Uterus (tissue), 4 donors: ENCODE measurements around the gene ERC2. TPM values are rescaled to one million over a fixed set of nuclear protein-coding genes. Genes with fewer than 3 reads are reported as not detected.
A peak's percentile ranks its signal among the peaks of the same experiment; 100 is the strongest.

Source experiments
- DNase-seq, 2 donors: peaks; one replicate each; pipeline ENCODE4 v3.0.0-alpha.2; 2019 to 2020
- H3K27ac ChIP-seq, 2 donors: fragments of 200-600 bp; sonication (generic); 1 replicate in 1 of 2; 2 replicates in 1 of 2; pipeline ENCODE4 v1.5.1; 2016 to 2018
- H3K27me3 ChIP-seq, 2 donors: fragments of 200-600 bp; sonication (generic); one replicate each; pipeline ENCODE4 v1.5.1; 2018 to 2019; ENCODE audit warnings: control low read depth in 1 of 2
- H3K36me3 ChIP-seq, 2 donors: fragments of 200-600 bp; sonication (generic); one replicate each; pipeline ENCODE4 v1.5.1; 2019; ENCODE audit warnings: control low read depth in 1 of 2
- H3K4me1 ChIP-seq, 2 donors: fragments of 200-600 bp; sonication (generic); one replicate each; pipeline ENCODE4 v1.5.1; 2018 to 2019; ENCODE audit warnings: control low read depth in 1 of 2
- H3K4me3 ChIP-seq, 2 donors: fragments of 200-600 bp; sonication (generic); 1 replicate in 1 of 2; 2 replicates in 1 of 2; pipeline ENCODE4 v1.5.1; 2018 to 2019; ENCODE audit warnings: mild to moderate bottlenecking in 1 of 2
- H3K9me3 ChIP-seq, 2 donors: fragments of 200-600 bp; sonication (generic); one replicate each; pipeline ENCODE4 v1.5.1; 2019; ENCODE audit warnings: control low read depth in 1 of 2
- POLR2A ChIP-seq, 2 donors: fragments of 450-650 bp; IDR thresholded peaks; one replicate each; pipeline ENCODE4 v1.6.1; 2016; ENCODE audit warnings: antibody characterized with exemption in 2 of 2, mild to moderate bottlenecking in 1 of 2, moderate library complexity in 1 of 2
- intact Hi-C: fragments of 100-400 bp; cut with DNase I; formaldehyde crosslinking; loops from one replicate; pipeline ENCODE4 v1.15.1; 2023; ENCODE audit warnings: low total_unique reads
- total RNA-seq, 4 donors: library from RNA; depleted of rRNA in 3 of 4; stranded (reverse); fragments of >200 nt in 3 of 4; gene quantifications; one replicate each; pipeline versions ENCODE4 v1.1.0 to v1.2.4, GENCODE V29; 2014 to 2023
- TF ChIP-seq, protein P1 (sequence below), 4 experiments: fragments of 200-600 bp in 2 of 4; fragments of 450-650 bp in 2 of 4; sonication (generic) in 2 of 4; IDR thresholded peaks; one replicate each; pipeline ENCODE4 v1.5.1; 2016 to 2019; ENCODE audit warnings: antibody characterized with exemption in 4 of 4, mild to moderate bottlenecking in 2 of 4, moderate library complexity in 1 of 4
- donor health status: DM: yes; HTN: yes; CAD: no.

The ERC2 gene
- total RNA-seq, 4 donors from 2014 or later = 1.7 to 5.5 TPM; not detected in 2

DNA sequence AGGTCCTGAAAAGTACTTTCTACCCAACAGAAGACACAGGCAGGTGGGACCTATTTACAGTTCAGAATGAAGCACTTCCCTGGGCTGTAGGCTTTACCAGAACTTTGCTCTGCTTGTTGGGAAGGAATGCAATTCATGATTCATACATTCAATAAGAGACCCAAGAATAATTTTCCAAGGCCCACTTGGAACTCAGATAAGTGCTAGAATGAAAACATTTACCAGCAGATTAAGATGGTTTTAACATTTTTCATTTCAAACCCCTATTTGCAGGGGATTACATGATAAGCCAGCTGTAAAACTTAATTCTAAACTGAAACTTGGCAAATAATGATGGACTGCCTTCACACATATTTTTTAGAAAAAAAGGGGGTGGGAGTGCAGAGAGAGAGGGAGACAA, 417.2 kb downstream of the ERC2 start:
- TF ChIP-seq, protein P1, sequence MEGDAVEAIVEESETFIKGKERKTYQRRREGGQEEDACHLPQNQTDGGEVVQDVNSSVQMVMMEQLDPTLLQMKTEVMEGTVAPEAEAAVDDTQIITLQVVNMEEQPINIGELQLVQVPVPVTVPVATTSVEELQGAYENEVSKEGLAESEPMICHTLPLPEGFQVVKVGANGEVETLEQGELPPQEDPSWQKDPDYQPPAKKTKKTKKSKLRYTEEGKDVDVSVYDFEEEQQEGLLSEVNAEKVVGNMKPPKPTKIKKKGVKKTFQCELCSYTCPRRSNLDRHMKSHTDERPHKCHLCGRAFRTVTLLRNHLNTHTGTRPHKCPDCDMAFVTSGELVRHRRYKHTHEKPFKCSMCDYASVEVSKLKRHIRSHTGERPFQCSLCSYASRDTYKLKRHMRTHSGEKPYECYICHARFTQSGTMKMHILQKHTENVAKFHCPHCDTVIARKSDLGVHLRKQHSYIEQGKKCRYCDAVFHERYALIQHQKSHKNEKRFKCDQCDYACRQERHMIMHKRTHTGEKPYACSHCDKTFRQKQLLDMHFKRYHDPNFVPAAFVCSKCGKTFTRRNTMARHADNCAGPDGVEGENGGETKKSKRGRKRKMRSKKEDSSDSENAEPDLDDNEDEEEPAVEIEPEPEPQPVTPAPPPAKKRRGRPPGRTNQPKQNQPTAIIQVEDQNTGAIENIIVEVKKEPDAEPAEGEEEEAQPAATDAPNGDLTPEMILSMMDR (IDR thresholded peaks at IDR 0.05) = no peak
- TF ChIP-seq POLR2A (IDR thresholded peaks at IDR 0.05) = no peak
- H3K27ac ChIP-seq = no peak overlapping the region
- no peaks in the 10 kb centered on the region for H3K9me3 ChIP-seq
- H3K4me3 ChIP-seq = no peak overlapping the region
- H3K4me1 ChIP-seq = no peaks in the 10 kb centered on the region
- no peaks in the 10 kb centered on the region for H3K27me3 ChIP-seq
- H3K36me3 ChIP-seq = no peaks in the 10 kb centered on the region
- no peak for DNase-seq
- intact Hi-C loops = no loop called here

GRCh38 chr3:56048946-56049345, 419.3 kb downstream of the ERC2 start:
- no peak for DNase-seq
- Histone ChIP-seq H3K36me3 (no peaks in the 10 kb centered on the region), H3K4me1 (no peaks in the 10 kb centered on the region), H3K9me3 (no peaks in the 10 kb centered on the region), H3K27ac (no peak overlapping the region), H3K27me3 (no peaks in the 10 kb centered on the region), H3K4me3 (no peak overlapping the region)
- TF ChIP-seq POLR2A (IDR thresholded peaks at IDR 0.05) = no peak
- TF ChIP-seq, protein P1 (IDR thresholded peaks at IDR 0.05) = no peak
- intact Hi-C loops = no loop called here

GRCh38 chr3:56048331-56048730, 419.9 kb downstream of the ERC2 start:
- Histone ChIP-seq H3K4me3 (no peak overlapping the region), H3K4me1 (no peaks in the 10 kb centered on the region), H3K36me3 (no peaks in the 10 kb centered on the region), H3K9me3 (no peaks in the 10 kb centered on the region), H3K27me3 (no peaks in the 10 kb centered on the region), H3K27ac (no peak overlapping the region)
- DNase-seq = no peak
- intact Hi-C loops = no loop called here
- TF ChIP-seq POLR2A (IDR thresholded peaks at IDR 0.05) = no peak
- TF ChIP-seq, protein P1 (IDR thresholded peaks at IDR 0.05) = no peak

DNA sequence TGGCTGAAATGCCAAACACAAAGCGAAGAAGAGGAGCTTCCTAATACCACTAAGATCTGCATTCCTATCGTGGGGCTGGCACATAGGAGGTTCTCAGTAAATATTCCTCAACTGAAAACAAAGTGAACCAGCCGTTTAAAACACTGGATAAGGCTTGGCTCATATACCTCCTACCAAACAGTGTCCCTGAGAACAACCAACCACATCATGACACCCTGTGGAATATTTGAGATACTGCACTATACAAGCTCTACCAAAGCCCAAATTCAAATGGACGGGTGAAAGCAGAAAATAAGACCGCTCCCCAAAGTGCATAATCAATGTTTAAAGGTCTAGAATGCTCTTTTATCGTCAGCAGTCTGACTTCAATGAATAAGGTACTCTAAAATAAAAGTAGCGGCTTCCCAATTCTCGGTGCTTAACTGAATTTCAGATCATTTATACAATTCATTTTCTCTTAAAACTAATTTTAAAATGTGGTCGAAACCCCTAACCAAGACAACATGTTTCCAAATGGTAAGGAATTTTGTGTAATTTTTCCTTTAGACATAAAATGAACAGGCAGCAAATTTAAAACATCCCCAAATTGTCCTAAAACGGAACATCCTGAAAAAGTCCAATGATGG, 425.8 kb downstream of the ERC2 start:
- Histone ChIP-seq H3K9me3 (no peaks in the 10 kb centered on the region), H3K4me3 (no peak overlapping the region), H3K27me3 (no peaks in the 10 kb centered on the region), H3K36me3 (no peaks in the 10 kb centered on the region), H3K27ac (no peak overlapping the region), H3K4me1 (no peaks in the 10 kb centered on the region)
- intact Hi-C loops = no loop called here
- no peak for DNase-seq
- no peak for TF ChIP-seq POLR2A (IDR thresholded peaks at IDR 0.05)
- TF ChIP-seq, protein P1 (IDR thresholded peaks at IDR 0.05) = peak; percentile 17 to 52 (median 36)

DNA sequence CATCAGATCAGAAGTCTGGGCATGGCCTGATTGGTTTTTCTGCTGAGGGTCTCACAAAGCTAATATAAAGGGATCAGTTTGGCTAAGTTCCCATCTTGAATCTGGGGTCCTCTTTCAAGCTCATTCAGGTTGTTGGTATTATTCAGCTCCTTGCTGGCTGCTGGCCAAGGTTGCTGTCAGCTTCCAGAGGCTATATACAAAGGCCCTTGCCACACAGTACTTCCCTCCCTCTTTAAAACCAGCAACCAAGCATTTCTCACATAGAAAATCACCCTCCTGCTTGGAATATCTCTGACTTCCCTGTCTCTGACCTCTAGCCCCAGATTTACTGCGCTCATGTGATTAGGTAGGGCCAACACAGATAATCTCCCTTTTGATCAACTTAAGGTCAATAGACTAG, 442.9 kb downstream of the ERC2 start:
- Histone ChIP-seq H3K4me3 (no peak overlapping the region), H3K36me3 (no peaks in the 10 kb centered on the region), H3K27ac (no peak overlapping the region), H3K27me3 (no peaks in the 10 kb centered on the region), H3K9me3 (no peaks in the 10 kb centered on the region), H3K4me1 (no peaks in the 10 kb centered on the region)
- no peak for TF ChIP-seq POLR2A (IDR thresholded peaks at IDR 0.05)
- TF ChIP-seq, protein P1 (IDR thresholded peaks at IDR 0.05) = no peak
- intact Hi-C loops = no loop called here
- DNase-seq = no peak
